GM21367 (cell line): ENCODE results near the gene SNCB.

Experiments used
- ATAC-seq: cut with Tn5 transposase; IDR thresholded peaks from one replicate; pipeline ENCODE4 v1.9.1; 2021; ENCODE audit not compliant: unreplicated experiment

SNCB gene

DNA sequence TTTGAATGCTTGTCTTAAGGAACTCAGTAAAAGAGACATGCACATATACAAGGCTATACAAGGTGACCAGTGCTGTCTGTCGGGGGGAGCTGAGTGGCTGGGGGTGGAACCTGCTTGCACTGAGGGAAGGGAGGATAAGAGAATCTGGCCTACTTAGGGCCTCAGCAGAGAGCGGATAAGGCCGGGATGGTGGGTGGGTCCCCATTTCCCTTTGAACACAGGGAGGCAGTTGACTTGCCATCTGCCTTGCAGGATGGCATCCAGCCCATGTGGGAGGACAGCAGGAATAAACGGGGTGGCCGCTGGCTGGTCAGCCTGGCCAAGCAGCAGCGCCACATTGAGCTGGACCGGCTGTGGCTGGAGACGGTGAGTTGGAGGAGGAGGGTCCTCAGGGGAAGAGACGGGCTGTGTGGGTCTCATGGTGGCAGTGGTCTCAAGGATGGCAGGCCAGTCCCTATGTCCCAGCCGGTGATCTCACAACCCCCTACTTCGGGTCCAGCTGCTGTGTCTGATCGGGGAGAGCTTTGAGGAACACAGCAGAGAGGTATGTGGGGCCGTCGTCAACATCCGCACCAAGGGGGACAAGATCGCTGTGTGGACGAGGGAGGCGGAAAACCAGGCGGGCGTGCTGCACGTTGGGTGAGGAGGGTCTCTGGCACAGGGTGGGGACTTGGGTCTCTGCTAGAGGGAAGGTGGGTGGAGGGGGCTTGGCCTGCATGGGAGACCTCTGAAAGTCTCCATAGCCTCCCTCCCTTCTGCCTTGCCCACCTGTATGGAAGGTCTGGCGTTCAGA is 14.7 kb upstream of the SNCB start:
- ATAC-seq, result no peak

- ATAC-seq, result no peak
Measured at GRCh38 chr5:176644294-176644693, 14.0 kb upstream of the SNCB start.

DNA sequence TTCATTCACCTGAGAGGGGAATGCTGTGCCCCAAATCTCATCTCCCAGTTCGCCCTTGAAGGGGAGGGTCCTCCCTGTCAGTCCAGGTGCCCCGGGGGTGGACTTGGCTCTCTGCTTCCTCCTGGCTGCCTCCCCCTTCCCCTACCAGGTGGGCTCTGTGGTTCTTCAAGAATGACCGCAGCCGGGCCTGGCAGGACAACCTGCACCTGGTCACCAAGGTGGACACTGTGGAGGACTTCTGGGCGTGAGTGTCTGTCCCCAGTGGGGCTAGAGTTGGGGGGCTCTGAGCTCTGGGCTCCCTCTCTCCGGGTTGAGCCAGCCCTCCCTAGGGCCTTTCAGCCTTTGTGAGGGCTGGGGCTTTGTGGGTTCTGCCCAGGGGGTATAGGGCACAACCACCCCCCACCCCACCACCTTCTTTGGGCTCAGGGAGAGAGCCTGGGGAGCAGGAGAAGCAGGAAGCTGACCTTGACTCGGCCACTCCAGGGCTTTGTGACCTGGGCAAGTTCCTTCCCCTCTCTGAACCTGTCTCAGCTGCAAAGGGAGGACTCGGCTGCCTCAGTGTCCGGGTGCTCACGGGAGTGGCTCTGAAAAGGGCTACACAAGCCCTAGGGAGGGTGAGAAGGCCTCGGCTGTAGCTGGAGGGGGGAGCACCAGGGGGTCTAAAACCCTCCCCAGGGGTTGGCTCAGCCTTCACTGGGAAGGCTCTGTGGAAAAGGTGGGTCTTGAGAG is 13.3 kb upstream of the SNCB start:
- ATAC-seq, result no peak

GRCh38 chr5:176642675-176643490 is 12.5 kb upstream of the SNCB start:
- no peak for ATAC-seq

DNA sequence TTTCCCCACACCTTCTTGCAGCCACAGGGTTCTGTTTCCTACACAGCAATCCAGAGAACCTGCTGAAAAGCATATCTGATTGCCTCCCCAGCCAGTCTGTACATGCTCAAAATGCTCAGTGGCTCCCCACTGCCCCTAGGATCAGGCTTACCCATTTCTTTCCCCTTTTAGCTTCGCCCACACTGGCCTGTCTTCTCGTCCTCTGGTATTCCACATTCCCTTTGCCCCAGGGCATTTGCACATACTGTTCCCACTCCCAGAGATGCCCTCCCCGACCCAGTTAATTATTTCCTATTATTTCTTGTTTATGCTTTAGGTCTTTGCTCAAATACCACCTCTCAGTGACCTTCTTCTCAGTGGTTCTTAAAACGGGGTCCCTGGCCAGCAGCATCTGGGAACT is 10.3 kb upstream of the SNCB start:
- ATAC-seq, result no peak

GRCh38 chr5:176639981-176640380 is 9.6 kb upstream of the SNCB start:
- ATAC-seq, result no peak

DNA sequence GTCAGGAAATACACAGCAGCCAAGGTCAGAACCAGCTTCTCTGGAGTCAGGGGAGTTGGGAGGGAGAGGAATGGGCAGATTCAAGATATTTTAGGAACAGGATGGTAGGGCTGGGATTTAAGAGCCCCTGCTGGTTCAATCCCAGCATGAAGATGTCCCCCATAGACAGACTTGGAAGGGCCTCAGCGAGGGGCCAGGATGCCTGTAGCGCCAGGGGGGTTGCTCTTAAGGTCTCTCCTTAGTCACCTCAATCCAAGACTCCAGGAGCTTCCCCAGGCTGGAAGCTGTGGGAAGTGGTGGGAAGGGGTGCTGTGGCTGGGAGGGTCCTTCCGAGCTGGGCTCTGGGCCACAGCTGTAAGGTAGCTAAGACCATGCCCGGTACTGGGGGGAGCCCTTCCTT is 8.9 kb upstream of the SNCB start:
- ATAC-seq, result no peak

GRCh38 chr5:176638437-176638836 is 8.1 kb upstream of the SNCB start:
- ATAC-seq, result no peak

DNA sequence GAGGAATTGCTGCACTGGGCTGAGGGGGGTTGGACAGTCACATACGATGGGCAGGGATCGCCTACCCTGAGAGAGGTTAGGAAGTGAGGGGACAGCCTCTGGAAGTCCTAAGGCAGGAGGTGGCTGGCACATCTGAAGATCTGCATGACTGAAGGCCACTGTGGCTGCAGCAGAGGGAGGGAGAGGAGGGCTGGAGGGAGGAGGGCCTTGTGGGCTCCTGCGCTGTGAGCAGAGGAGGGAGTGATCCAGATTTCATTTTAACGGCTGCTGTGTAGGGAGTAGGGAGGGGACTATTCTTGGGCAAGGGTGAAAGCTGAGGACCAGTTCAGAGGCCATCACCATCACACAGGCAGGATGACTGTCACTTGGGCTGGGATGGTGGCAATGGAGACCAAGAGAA is 7.2 kb upstream of the SNCB start:
- ATAC-seq, result no peak

DNA sequence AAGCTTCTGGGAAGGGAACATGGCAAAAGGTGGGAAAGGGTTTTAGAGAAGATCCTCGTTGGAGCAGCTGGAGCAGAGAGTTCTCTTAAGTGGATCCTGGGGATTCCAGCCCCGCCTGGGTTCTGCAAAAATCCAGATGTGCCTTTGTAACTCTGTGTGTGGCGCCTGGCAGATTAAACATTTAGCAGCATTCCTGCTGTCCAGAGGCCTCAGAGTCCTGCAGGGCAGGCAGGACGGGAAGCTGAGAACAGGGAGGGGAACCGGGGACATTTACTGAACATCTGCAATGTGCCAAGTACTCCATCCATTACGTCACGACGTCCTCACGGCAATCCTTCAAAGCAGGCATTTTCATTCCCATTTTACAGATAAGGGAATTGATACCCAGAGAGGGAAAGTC is 6.1 kb upstream of the SNCB start:
- ATAC-seq, result no peak

DNA sequence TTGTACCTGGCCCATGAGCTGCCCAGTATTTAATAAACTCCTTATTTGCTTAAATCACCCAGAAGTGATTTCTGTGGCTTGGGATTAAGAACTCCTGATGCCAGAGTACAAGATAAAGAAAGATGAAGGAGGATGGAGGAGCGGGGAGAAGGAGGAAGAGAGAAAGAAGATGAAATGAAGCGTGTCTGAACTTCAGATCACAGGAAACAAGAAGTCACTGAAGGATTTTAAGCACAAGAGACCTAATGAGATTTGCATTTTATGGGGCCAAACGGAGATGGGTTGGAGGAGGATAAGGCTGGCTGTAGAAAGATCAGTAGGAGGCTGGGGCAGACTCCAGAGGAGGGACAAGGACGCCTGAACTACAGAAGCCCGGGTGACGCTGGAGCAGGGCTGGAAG is 3.3 kb upstream of the SNCB start:
- ATAC-seq, result no peak

- ATAC-seq, result no peak
Measured at GRCh38 chr5:176632745-176633144, 2.4 kb upstream of the SNCB start.

DNA sequence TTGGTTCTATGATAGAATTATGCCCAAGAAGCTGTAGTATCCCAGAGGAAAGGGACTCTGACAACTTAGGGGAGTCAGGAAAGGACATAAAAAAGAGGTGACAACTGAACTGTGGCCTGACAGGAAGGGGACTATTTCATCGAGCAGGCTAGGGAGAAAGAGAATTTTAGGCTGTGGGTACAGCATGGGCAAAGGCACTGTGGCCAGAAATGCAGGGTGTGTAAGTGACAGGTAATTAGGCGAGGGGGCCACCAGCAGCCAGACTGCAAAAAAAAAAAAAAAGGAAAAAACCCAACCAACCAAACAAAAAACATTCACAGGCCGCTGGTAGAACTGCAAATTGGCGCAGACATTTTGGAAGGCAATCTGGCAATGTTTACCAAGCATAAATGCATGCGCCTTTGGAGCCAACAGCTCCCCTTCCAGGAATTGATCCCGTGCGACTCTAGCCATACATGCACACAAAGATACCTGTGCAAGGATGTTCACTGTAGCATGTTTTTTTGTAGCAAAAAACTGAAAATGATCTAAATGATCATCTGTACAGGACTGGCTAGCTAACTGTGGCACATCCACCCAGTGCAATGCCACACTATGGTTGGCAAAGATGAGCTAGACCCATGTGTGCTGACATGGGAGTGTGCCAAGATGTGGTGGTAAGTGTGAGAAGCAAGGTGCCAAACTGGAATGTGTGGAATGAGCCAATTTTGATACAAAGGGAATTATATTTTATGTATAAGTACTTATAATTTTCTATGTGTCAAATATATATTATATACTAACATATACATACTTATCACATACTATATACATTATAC is 1.3 kb upstream of the SNCB start:
- ATAC-seq, result no peak

DNA sequence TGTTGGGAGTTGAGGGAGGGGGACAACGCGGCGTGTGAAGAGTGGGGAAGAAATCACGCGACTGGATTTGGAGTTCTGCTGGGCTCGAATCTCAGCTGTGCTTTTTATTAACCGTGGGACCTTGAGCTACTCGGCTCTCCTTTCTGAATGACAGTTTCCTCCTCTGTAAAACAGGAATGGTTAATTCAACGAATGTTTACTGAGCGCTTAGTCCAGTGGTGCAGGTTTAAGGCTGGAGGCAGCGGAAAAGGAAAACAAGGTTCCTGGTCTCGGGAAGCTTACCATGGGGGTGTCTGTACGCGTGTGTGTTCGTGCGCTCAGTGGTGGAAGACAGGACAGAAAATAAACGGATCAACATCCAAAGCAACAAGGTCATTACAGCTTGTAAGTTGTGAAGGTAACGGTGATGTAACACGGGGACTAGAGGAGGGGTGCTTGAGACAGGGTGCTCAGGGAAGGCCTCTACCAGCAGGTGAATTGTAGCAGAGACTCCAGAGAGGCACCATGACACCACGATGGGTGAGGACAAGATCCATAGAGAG is 418 bp upstream of the SNCB start:
- no peak for ATAC-seq

- no peak for ATAC-seq
Measured at GRCh38 chr5:176629317-176629852, 949 bp downstream of the SNCB start.

- ATAC-seq, result no peak
Measured at GRCh38 chr5:176628406-176629228, 1.7 kb downstream of the SNCB start.

- ATAC-seq, result no peak
Measured at GRCh38 chr5:176627582-176627981, 2.8 kb downstream of the SNCB start.

GRCh38 chr5:176626876-176627236 is 3.5 kb downstream of the SNCB start:
- ATAC-seq, result no peak
